NCI-H2227 treated with DMSO at 0.1 percent for 48 hours (cell line): ENCODE data around the gene GRAMD1C.

ENCODE experiments used
- DNase-seq: peaks from one replicate; lab custom pipeline; 2025; lab: John Stamatoyannopoulos, UW

The GRAMD1C gene

GRCh38 chr3:113852506-113852905 is 13.9 kb downstream of the GRAMD1C start:
- no peak for DNase-seq

- no peak for DNase-seq
Observed at GRCh38 chr3:113867506-113867905, 28.9 kb downstream of the GRAMD1C start.

GRCh38 chr3:113873293-113873692 is 34.7 kb downstream of the GRAMD1C start:
- DNase-seq = no peak

GRCh38 chr3:113873814-113874526 is 35.4 kb downstream of the GRAMD1C start:
- no peak for DNase-seq

- DNase-seq = no peak
Observed at GRCh38 chr3:113878403-113878802, 39.8 kb downstream of the GRAMD1C start.

GRCh38 chr3:113885050-113885449 is 46.5 kb downstream of the GRAMD1C start:
- no peak for DNase-seq

GRCh38 chr3:113890256-113890900 is 51.8 kb downstream of the GRAMD1C start:
- no peak for DNase-seq

- no peak for DNase-seq
Observed at GRCh38 chr3:113894927-113895326, 56.3 kb downstream of the GRAMD1C start.

- no peak for DNase-seq
Observed at GRCh38 chr3:113895964-113896363, 57.4 kb downstream of the GRAMD1C start.

GRCh38 chr3:113896930-113897329 is 58.3 kb downstream of the GRAMD1C start:
- no peak for DNase-seq

- no peak for DNase-seq
Observed at GRCh38 chr3:113897373-113897777, 58.8 kb downstream of the GRAMD1C start.

- no peak for DNase-seq
Observed at GRCh38 chr3:113898892-113899291, 60.3 kb downstream of the GRAMD1C start.

- DNase-seq = no peak
Observed at GRCh38 chr3:113906568-113907140, 68.1 kb downstream of the GRAMD1C start.

GRCh38 chr3:113908133-113908532 is 69.5 kb downstream of the GRAMD1C start:
- DNase-seq = no peak

- no peak for DNase-seq
Observed at GRCh38 chr3:113910966-113911365, 72.4 kb downstream of the GRAMD1C start.

GRCh38 chr3:113912552-113913236 is 74.1 kb downstream of the GRAMD1C start:
- DNase-seq = peak; percentile 33

- DNase-seq = no peak
Observed at GRCh38 chr3:113914646-113915045, 76.1 kb downstream of the GRAMD1C start.

GRCh38 chr3:113927556-113927955 is 89.0 kb downstream of the GRAMD1C start:
- no peak for DNase-seq

- DNase-seq = no peak
Observed at GRCh38 chr3:113946831-113947230, 108.2 kb downstream of the GRAMD1C start.

GRCh38 chr3:113947372-113948014 is 108.9 kb downstream of the GRAMD1C start, which contains the start of gene ZDHHC23:
TSS of gene ZDHHC23 (plus strand) at chr3:113948013. CDS start at chr3:113948803, 790 bp downstream.
- peak; percentile 72 for DNase-seq

GRCh38 chr3:113948015-113948917 is 109.7 kb downstream of the GRAMD1C start:
- peak; percentile 54 for DNase-seq
